ENCODE measurements around the gene BCL2L11.

Gene BCL2L11

DNA sequence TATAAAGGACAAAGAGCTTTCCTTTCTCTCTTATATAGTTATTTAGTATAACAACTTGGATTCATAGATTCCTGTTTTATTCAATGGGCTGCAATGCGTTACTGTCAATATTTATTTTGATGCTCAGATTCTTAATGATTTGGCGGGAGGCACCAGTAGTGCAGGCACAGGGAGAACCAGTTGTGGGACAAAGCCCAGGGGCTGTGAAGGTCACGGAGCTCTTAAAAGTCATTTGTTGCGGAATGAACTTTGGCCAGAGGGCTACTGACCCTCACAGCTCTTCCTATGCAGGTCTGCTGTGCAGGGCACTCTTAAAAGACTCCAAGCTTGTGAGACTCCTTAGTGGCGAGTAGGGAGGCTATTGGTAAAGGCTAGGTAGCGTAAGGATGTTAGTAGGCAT lies 34.0 kb downstream of the BCL2L11 start:
- ATAC-seq: no peak
- TF ChIP-seq SNAI2 (CRISPR knock-in tag; IDR thresholded peaks at IDR 0.05): no peak
- no peak for TF ChIP-seq ARNTL (CRISPR knock-in tag; IDR thresholded peaks at IDR 0.05; ENCODE audit: borderline replicate concordance, low read depth)
- TF ChIP-seq, protein P1, sequence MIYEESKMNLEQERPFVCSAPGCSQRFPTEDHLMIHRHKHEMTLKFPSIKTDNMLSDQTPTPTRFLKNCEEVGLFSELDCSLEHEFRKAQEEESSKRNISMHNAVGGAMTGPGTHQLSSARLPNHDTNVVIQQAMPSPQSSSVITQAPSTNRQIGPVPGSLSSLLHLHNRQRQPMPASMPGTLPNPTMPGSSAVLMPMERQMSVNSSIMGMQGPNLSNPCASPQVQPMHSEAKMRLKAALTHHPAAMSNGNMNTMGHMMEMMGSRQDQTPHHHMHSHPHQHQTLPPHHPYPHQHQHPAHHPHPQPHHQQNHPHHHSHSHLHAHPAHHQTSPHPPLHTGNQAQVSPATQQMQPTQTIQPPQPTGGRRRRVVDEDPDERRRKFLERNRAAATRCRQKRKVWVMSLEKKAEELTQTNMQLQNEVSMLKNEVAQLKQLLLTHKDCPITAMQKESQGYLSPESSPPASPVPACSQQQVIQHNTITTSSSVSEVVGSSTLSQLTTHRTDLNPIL (CRISPR knock-in tag; IDR thresholded peaks at IDR 0.05; ENCODE audit: low read depth): no peak
- no peak for TF ChIP-seq BACH2 (CRISPR knock-in tag; IDR thresholded peaks at IDR 0.05; ENCODE audit: borderline replicate concordance)
- TF ChIP-seq, protein P2, sequence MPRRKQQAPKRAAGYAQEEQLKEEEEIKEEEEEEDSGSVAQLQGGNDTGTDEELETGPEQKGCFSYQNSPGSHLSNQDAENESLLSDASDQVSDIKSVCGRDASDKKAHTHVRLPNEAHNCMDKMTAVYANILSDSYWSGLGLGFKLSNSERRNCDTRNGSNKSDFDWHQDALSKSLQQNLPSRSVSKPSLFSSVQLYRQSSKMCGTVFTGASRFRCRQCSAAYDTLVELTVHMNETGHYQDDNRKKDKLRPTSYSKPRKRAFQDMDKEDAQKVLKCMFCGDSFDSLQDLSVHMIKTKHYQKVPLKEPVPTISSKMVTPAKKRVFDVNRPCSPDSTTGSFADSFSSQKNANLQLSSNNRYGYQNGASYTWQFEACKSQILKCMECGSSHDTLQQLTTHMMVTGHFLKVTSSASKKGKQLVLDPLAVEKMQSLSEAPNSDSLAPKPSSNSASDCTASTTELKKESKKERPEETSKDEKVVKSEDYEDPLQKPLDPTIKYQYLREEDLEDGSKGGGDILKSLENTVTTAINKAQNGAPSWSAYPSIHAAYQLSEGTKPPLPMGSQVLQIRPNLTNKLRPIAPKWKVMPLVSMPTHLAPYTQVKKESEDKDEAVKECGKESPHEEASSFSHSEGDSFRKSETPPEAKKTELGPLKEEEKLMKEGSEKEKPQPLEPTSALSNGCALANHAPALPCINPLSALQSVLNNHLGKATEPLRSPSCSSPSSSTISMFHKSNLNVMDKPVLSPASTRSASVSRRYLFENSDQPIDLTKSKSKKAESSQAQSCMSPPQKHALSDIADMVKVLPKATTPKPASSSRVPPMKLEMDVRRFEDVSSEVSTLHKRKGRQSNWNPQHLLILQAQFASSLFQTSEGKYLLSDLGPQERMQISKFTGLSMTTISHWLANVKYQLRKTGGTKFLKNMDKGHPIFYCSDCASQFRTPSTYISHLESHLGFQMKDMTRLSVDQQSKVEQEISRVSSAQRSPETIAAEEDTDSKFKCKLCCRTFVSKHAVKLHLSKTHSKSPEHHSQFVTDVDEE (CRISPR knock-in tag; IDR thresholded peaks at IDR 0.05): no peak
- TF ChIP-seq ZFP3 (CRISPR knock-in tag; IDR thresholded peaks at IDR 0.05): no peak
- TF ChIP-seq ZNF8 (CRISPR knock-in tag; IDR thresholded peaks at IDR 0.05): no peak
- TF ChIP-seq, protein P3, sequence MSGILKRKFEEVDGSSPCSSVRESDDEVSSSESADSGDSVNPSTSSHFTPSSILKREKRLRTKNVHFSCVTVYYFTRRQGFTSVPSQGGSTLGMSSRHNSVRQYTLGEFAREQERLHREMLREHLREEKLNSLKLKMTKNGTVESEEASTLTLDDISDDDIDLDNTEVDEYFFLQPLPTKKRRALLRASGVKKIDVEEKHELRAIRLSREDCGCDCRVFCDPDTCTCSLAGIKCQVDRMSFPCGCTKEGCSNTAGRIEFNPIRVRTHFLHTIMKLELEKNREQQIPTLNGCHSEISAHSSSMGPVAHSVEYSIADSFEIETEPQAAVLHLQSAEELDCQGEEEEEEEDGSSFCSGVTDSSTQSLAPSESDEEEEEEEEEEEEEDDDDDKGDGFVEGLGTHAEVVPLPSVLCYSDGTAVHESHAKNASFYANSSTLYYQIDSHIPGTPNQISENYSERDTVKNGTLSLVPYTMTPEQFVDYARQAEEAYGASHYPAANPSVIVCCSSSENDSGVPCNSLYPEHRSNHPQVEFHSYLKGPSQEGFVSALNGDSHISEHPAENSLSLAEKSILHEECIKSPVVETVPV (CRISPR knock-in tag; IDR thresholded peaks at IDR 0.05): no peak
- TF ChIP-seq, protein P4, sequence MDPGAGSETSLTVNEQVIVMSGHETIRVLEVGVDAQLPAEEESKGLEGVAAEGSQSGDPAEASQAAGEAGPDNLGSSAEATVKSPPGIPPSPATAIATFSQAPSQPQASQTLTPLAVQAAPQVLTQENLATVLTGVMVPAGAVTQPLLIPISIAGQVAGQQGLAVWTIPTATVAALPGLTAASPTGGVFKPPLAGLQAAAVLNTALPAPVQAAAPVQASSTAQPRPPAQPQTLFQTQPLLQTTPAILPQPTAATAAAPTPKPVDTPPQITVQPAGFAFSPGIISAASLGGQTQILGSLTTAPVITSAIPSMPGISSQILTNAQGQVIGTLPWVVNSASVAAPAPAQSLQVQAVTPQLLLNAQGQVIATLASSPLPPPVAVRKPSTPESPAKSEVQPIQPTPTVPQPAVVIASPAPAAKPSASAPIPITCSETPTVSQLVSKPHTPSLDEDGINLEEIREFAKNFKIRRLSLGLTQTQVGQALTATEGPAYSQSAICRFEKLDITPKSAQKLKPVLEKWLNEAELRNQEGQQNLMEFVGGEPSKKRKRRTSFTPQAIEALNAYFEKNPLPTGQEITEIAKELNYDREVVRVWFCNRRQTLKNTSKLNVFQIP (CRISPR knock-in tag; IDR thresholded peaks at IDR 0.05; ENCODE audit: borderline replicate concordance, low read depth): no peak
- no peak for TF ChIP-seq RARB (CRISPR knock-in tag; IDR thresholded peaks at IDR 0.05)
- no peak for TF ChIP-seq ZC3H10 (CRISPR knock-in tag; IDR thresholded peaks at IDR 0.05)

DNA sequence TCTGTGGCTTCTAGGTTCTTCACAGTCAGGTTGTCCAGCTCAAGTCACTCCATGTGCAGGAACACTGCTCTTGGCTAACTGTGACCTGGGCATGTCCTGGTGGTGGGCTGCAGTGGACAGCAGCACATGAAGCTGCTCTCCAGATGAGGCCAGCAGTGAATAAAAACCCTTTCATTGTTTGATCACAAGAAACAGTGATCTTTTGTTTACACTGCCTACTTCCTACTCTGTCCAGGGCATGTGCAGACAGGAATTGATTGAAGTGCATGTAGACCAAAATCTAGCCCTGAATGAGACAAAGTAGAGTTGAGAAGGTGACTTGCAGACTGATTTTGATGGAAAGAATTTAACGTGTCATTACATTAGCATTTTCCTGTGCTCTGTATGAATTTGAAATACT lies 34.9 kb downstream of the BCL2L11 start:
- no peak for ATAC-seq
- TF ChIP-seq, protein P5, sequence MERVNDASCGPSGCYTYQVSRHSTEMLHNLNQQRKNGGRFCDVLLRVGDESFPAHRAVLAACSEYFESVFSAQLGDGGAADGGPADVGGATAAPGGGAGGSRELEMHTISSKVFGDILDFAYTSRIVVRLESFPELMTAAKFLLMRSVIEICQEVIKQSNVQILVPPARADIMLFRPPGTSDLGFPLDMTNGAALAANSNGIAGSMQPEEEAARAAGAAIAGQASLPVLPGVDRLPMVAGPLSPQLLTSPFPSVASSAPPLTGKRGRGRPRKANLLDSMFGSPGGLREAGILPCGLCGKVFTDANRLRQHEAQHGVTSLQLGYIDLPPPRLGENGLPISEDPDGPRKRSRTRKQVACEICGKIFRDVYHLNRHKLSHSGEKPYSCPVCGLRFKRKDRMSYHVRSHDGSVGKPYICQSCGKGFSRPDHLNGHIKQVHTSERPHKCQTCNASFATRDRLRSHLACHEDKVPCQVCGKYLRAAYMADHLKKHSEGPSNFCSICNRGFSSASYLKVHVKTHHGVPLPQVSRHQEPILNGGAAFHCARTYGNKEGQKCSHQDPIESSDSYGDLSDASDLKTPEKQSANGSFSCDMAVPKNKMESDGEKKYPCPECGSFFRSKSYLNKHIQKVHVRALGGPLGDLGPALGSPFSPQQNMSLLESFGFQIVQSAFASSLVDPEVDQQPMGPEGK (CRISPR knock-in tag; IDR thresholded peaks at IDR 0.05; ENCODE audit: borderline replicate concordance): no peak
- no peak for TF ChIP-seq RARB (CRISPR knock-in tag; IDR thresholded peaks at IDR 0.05)
- TF ChIP-seq TOX (CRISPR knock-in tag; IDR thresholded peaks at IDR 0.05; ENCODE audit: borderline replicate concordance): no peak
- no peak for TF ChIP-seq PPARA (CRISPR knock-in tag; IDR thresholded peaks at IDR 0.05; ENCODE audit: borderline replicate concordance)
- no peak for TF ChIP-seq ZNF565 (CRISPR knock-in tag; conservative IDR thresholded peaks at IDR 0.05; ENCODE audit: low read depth)
- no peak for TF ChIP-seq SNAI2 (CRISPR knock-in tag; IDR thresholded peaks at IDR 0.05)
- no peak for TF ChIP-seq CSDC2 (CRISPR knock-in tag; IDR thresholded peaks at IDR 0.05)
- TF ChIP-seq, protein P4 (CRISPR knock-in tag; IDR thresholded peaks at IDR 0.05; ENCODE audit: borderline replicate concordance, low read depth): no peak
- TF ChIP-seq, protein P1 (CRISPR knock-in tag; IDR thresholded peaks at IDR 0.05; ENCODE audit: low read depth): no peak
- TF ChIP-seq, protein P2 (CRISPR knock-in tag; IDR thresholded peaks at IDR 0.05): no peak
- no peak for TF ChIP-seq TCF4 (CRISPR knock-in tag; IDR thresholded peaks at IDR 0.05; ENCODE audit: borderline replicate concordance)
- no peak for TF ChIP-seq ESRRG (CRISPR knock-in tag; IDR thresholded peaks at IDR 0.05)
- no peak for TF ChIP-seq ISL1 (CRISPR knock-in tag; IDR thresholded peaks at IDR 0.05)
- TF ChIP-seq, protein P3 (CRISPR knock-in tag; IDR thresholded peaks at IDR 0.05): no peak
- TF ChIP-seq ZFP30 (CRISPR knock-in tag; IDR thresholded peaks at IDR 0.05): no peak
- TF ChIP-seq ZNF70 (CRISPR knock-in tag; IDR thresholded peaks at IDR 0.05): no peak
- no peak for TF ChIP-seq OSR1 (CRISPR knock-in tag; IDR thresholded peaks at IDR 0.05)
- TF ChIP-seq ZFP3 (CRISPR knock-in tag; IDR thresholded peaks at IDR 0.05): no peak
- TF ChIP-seq ZC3H10 (CRISPR knock-in tag; IDR thresholded peaks at IDR 0.05): no peak
- no peak for TF ChIP-seq GLIS3 (CRISPR knock-in tag; IDR thresholded peaks at IDR 0.05)
